Amygdala (tissue), 56 donors: ENCODE measurements around the gene MEF2C.

Source experiments
- DNase-seq, 56 donors: peaks; one replicate each; lab custom pipeline; 2025; lab: John Stamatoyannopoulos, UW

Gene MEF2C

DNA sequence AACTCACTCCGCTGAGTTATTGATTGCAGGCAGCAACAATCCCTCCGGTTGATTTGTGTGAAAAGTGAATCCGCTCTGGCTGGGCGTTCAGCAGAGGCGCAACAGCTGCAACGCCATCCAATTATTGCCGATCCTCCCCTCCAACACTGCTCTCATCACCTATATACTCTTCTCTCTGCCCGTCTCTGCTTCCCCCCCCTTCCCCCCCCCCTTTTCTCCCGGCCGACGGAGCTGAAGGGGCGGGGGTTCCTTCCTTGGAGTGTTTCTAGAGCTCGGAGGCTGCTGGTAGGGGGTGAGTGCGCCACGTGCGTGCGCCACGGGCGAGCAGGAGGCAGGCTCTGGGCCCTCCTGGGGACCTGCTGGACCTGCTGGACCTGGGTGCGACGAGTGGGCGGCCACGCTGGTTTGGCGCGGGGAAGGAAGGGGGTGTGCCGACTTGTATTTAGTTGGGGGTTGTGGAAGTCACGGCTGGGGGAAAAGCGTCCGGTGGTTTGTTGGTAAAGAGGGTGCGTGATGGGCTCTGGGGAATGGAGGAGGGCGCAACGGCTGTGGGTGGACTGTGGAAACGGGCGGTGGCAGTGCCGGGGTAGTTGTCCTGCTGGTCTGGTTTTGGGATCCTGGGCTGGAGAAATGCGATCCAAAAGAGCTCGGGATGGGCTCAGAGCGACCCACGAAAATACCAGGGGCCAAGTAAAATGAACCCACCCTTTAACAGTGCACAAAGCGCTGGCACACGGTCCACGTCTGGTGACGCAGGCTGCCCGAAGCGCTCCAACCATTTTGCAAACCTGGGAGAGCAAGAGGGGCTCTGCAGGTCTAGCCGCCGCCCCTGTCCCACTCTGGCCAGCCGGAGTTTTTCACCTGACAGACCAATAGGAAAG lies 6.4 kb upstream of the MEF2C start:
- peak in 53 of 56 donors; percentile 7 to 83 (median 60) for DNase-seq

DNA sequence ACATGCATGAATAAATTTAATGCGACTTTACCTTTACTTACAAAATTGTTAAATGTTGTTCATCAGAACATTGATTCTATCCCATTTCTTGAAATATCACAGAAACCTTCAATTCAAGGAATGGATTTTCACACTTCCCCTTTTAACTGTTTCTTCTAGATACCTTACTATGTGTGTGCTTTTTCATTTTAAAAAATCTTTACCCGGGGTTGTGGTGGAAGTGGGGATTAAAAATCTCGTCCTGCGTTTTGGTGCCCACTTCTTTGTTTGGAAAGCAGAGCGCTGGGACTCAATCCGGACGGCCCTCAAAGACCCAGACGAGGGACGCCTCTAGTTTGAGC lies 5.8 kb upstream of the MEF2C start:
- no peak for DNase-seq

GRCh38 chr5:88888291-88888690 lies 5.3 kb upstream of the MEF2C start:
- DNase-seq = no peak

- DNase-seq = no peak
Measured at GRCh38 chr5:88887342-88887741, 4.4 kb upstream of the MEF2C start.

DNA sequence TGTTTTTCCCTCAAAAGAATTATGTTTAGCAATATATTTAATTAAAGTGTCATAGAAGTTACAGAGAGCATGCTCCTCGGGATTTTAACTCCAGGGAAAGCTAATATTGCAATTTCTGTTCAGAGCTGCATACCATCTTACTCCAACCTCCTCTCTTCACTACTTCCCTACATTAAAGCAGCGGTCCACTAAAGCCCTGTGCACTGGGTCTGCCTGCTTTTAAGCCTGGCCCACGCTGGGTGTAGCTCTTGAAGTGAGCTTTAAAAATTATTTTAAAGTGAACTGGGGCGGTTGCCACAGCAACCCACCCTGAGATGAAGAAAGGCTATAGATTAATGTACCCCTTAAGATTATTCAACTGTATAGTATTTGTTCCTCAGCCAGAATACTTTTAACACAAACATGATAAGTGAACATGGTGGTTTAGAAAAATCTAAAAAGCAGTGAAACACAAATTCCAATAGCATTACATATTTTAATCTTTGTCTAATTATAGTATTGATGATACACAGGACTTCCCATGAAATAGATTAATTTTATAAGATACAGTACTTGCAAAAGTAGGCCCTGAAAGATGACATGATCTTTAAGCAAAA lies 3.9 kb upstream of the MEF2C start:
- no peak for DNase-seq

GRCh38 chr5:88886252-88886651 lies 3.3 kb upstream of the MEF2C start:
- DNase-seq = no peak

- no peak for DNase-seq
Measured at GRCh38 chr5:88885002-88885401, 2.0 kb upstream of the MEF2C start.

DNA sequence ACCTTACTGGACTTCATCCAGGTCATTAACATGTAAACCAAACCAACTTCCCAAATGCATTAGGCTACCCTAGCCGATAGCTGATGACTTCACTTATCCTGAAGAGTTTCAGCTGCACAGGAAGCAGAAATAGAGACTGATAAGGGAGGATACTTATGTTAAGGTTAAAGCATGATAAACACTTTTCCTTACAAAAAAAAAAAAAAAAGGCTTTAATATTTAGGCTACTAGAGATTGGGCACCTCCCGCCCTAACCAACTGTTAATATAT lies 1.6 kb upstream of the MEF2C start:
- DNase-seq = no peak

GRCh38 chr5:88883836-88884607 lies 1.0 kb upstream of the MEF2C start:
- DNase-seq = peak in 42 of 56 donors; percentile 6 to 78 (median 38)

DNA sequence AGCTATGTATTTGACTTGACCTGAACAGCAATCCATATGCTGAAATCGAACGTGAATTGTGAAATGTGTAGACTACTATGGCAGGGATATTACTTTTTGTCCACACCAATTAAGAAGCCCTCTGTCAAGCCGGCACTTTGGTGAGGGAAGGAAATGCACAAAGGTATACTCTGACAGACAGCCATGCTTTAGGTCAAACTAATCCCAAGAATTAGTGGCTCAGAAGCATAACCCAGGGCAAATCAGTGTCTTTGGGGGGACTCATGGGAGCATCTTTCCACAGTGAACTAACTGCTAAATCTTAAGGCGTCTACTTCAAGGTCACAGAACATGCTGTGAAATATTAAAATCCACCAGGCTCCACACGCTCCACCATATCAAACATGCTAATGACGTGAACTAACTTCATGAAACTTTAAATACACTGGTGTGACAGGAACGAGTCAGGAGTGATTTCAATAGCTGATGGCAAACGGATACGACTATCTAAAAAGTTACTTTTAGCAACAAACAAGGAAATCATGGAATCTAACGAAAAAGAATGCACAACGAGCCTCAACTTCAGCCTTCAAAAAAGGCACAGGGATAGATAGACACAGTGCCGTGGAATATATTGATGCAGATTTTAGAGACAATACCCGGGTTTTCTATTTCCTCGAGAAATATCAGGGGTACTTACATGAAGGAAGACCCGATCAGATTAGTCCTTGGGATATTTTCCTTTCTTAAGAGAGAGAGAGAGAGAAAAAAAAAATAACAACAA lies 527 bp downstream of the MEF2C start:
- DNase-seq = peak in 4 of 56 donors; percentile 1 to 24 (median 8)

GRCh38 chr5:88881571-88881971 lies 1.4 kb downstream of the MEF2C start:
- DNase-seq = no peak

- no peak for DNase-seq
Measured at GRCh38 chr5:88880201-88880600, 2.8 kb downstream of the MEF2C start.

DNA sequence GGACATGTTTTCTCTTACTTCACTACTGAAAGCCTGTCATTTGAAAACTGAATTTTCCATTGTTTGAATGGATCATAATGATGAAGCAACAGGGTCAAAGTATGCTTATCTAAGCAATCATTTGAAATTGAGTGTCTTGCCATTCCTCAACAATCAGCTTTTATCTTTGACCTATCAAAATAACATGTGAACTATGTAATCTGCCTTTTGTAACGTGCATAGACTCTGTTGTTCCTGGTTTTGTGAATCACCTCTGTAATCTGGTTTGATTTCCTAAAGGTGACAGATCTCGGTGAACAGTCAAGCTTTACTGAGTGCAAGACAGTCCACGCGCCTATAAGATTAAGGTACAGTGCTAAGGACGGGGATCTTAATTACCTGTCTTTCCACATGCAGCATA lies 3.3 kb downstream of the MEF2C start:
- no peak for DNase-seq

- DNase-seq = no peak
Measured at GRCh38 chr5:88878976-88879375, 4.0 kb downstream of the MEF2C start.

DNA sequence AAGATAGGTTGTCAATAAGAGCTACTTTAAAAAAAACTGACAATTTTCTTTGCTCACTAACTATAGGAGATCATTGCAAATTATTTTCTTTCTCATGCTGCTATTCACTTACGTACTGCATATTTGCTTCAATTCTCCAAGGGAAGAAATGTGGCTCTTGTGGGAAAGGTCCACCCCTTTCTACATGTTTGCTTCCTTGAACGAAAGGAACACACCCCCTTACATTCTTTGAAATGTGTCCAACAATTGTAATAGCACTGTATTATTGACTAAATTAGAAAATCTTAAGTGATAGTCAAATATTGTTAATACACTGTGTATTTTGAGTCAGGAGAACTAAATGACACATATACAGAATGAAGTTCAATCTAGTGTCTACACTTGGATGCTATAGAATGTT lies 5.2 kb downstream of the MEF2C start:
- DNase-seq = no peak

- DNase-seq = no peak
Measured at GRCh38 chr5:88876714-88877113, 6.3 kb downstream of the MEF2C start.

DNA sequence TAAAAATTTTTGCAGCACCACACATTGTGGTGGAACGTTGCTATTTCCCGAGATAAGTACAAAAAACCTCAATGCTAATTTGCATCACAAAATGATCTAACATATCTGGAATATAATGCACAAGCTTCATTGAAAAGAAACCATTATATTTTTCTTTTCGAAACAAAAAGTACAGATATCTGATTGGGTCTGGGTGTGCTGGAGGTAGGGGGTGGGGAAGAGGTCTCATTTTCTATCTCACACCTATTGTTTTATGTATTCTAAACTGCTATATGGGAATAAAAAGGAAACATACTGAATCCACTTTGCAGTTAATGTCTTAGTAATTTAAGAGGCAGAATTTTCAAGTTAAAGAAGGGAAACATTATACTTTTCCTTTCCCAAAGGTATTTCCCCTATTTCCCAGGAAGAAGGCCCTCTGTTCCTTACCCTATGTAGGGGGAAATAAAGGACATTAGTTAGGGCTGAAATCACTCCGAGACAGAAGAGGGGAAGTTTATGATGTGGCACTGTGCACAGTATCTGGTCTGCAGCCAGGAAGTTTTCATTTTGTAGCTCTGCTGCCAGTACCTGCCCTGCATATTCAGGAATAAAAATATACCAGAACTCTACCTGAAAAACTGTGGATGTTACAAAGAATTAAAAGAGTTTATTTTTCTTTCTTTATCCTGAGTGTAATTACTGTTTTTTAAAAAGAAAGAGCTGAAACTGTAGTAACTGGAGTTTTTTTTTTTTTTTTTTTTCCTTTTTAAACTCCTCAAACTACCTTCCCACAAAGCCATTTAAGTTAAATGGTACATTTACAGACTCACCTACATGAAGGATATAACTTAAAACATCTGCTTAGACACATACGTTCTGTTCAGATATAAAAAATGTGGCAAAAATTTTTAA lies 7.4 kb downstream of the MEF2C start:
- DNase-seq = no peak

GRCh38 chr5:88873447-88873846 lies 9.5 kb downstream of the MEF2C start:
- no peak for DNase-seq

DNA sequence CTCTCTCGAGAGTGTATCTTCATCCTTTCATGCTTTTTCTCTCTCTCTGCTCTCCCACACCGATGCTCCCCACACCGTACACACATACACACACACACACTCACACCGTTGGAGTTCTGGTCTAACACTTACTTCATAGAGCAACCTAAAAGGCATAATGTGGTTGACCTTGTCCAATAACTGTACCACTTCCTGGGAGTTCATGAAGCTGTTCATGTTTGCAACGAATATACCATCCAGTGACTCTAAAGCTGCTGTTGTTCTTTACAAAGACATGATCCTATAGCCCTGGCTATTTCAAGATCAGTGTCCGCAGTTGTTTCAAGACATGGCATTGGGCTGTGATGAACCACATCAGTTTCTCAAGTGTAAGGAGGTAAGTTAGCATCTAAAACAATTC lies 10.0 kb downstream of the MEF2C start:
- peak in 1 of 56 donors; percentile 14 for DNase-seq

DNA sequence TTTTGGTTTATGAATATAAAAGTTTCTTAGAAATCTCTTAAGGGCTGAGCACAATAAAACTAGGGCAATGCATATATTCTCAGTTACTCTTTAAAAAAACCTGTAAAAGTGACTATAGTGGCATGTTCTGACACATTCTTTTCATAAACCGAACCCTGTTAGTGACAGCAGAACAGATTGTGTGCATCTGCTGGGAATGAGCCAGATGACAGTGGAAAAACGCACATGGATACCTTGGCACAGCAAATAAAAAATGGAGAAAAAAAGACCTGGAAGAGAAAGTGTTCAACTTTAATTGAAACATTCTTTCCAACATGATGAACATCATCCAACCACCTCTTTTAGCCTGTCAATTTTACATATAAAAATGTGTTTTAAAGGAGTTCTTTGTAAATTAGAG lies 12.7 kb downstream of the MEF2C start:
- DNase-seq = no peak
